HG03060 (cell line): ENCODE data around the gene NDST1.

Experiments
- ATAC-seq: cut with Tn5 transposase; IDR thresholded peaks from one replicate; pipeline ENCODE4 v1.9.1; 2021; ENCODE audit warnings: low read depth, moderate number of reproducible peaks; ENCODE audit not compliant: unreplicated experiment

NDST1 gene

DNA sequence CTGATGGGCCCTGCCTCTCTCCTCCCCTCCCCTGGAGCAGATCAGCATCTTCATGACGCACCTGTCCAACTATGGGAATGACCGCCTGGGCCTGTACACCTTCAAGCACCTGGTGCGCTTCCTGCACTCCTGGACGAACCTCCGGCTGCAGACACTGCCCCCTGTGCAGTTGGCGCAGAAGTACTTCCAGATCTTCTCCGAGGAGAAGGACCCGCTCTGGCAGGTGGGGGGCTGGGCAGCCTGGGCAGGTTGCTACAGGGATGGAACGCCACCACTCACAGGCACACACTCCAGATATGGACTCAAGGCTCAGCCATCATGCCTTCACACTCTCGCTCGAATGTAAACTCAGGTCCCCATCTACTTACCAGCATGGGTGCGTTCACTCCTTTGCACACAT, 32.1 kb downstream of the NDST1 start:
- ATAC-seq, result no peak

DNA sequence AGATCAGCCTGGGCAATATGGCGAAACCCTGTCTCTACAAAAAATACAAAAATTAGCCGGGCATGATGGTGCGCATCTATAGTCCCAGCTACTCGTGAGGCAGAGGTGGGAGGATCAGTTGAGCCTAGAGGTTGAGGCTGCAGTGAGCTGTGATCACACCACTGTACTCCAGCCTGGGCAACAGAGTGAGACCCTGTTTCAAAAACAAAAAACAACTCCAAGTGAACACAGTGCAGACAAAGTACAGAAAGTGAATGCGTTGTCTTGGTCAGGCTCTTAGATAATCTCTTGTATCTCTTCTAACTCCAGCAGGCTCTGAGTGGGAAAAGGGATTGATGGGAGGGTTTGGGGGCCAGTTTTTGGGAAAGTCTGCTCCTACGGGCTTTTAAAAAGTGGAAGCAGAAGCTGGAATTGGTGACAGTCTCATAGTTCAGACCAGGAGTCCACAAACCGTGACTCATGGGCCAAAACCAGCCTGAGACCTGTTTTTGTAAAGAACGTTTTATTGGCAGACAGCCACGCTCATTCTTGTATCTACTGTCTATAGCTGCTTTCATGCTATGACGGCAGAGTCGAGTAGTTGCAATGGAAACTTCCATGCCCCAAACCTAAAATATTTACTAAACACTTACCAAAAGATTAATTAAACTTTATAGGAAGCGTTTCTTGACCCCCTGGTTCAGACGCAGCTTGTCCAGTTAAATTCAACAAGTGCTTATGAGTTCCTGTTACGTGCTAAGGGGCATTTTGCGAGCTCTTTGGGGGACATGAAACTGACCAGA, 32.9 kb downstream of the NDST1 start:
- ATAC-seq, result no peak

DNA sequence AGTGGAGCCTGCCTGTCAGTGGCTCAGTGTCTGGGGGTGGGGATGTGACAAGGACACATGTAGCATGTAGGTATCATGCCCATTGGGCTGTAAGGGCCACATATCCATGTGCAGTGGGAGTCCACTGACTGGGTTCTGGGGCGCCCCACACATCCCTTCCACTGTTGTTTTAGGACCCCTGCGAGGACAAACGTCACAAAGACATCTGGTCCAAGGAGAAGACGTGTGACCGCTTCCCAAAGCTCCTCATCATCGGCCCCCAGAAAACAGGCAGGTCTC, 33.4 kb downstream of the NDST1 start:
- no peak for ATAC-seq

DNA sequence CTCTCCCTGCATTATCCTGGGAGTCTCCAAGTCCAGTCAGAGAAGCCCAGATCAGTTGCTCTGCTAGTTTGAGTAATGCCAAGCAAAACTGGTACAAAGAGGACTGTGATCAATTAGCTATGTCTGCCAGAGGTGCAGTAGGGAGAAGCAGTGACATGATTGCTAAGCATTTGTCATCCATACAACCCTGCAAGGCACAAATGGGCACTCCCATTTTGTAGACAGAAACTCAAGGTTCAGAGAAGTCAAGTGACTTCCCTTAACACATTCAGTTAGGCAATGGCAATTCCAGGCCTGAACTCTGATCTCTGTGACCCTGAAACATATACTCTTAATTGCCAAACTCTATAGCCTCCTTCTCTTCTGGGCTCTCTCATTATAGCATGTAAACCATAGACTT, 34.0 kb downstream of the NDST1 start:
- ATAC-seq, result no peak

DNA sequence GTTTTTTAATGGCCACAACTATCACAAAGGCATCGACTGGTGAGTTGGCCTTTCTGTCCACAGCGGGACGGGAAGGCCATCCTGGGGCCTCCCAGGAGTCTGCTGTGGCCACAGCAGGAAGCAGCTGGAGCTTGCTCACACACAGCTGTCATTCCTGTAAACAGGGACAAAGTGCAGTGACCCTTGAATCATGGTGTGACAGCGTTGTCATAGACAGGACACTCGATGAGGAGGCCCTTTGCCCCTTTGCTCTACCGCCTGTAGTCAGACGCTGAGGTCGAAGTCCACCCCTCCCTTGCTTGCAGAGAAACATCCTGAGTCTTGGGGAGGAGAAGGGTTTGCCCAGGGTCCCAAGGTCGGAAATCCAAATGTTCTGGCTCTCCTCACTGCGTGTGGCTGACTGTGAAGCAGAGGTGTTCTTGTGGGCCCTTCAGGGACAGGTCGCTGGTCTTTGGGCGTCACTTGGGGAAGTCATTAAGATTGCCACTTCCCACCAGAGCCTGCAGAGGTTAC, 35.1 kb downstream of the NDST1 start:
- ATAC-seq, result no peak

DNA sequence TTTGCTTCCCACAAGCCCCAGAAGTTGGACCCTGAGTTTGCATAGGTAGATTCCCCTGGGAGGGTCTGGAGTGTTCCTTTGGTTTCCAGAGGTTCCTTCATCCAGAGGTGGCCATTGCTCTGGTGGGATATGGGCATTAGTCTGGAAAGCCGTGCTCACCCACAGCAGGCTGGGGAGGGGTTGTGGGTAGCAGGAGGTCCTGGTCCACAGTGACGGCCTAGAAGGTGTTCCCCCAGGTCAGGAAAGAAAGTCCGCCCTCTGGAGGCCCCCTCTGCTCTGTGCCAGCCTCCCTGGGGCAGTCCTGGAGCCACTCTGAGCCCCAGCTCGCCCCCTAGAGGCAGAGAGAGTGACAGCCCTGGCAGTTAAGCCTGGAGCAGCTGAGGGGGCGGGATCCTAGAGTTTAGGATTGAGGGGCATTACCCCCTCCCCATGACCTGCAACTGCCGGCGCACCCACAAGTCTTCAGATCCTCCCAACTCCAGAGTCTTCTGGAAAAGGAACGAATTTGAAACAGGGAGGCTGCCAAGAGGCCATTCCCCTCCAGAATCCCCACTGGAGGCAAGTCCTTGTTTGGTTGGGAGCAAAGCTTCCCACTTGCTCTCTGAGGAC, 36.8 kb downstream of the NDST1 start:
- ATAC-seq, result peak; percentile 76

DNA sequence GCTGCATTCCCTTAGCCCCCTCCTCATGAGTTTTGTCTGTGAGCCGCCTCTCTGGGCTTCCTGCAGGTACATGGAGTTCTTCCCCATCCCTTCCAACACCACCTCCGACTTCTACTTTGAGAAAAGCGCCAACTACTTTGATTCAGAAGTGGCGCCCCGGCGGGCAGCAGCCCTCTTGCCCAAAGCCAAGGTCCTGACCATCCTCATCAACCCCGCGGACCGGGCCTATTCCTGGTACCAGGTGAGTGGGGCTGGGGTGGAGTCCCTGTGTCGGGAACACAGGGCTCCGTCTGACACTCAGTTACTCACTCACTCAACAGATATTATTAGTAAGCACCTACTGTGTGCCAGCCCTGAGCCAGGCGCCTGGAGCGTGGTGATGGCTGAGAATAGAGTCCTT, 37.3 kb downstream of the NDST1 start:
- ATAC-seq, result no peak

DNA sequence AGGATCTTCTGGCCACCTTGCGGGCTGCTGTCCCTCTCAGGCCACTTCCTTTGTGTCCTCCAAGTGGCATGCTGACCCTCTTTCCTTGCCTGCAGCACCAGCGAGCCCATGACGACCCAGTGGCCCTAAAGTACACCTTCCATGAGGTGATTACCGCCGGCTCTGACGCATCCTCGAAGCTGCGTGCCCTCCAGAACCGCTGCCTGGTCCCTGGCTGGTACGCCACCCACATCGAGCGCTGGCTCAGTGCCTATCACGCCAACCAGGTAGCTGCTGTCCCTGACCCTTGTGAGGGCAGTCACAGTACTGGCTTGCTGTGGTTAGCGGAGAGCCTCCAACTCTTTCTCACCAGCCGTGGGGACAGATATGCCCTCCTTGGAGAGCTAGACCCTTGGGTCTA, 40.2 kb downstream of the NDST1 start:
- no peak for ATAC-seq

DNA sequence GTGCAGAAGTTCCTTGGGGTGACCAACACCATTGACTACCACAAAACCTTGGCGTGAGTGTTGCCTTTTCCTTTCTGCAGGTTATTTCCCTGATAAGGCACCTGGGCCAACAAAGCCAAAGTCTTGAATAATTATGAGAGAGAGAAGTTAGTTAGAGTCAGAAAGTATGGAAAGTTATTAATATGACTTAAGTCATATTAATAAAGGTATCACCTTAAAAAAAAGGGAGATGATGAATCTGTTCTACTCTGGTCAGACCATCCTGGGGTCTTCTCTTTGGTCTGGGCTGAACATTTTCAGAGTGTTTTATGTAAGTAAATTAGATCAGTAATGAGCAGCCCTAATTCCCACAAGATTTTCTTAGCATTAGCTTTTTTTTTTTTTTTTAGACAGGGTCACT, 41.8 kb downstream of the NDST1 start:
- no peak for ATAC-seq

DNA sequence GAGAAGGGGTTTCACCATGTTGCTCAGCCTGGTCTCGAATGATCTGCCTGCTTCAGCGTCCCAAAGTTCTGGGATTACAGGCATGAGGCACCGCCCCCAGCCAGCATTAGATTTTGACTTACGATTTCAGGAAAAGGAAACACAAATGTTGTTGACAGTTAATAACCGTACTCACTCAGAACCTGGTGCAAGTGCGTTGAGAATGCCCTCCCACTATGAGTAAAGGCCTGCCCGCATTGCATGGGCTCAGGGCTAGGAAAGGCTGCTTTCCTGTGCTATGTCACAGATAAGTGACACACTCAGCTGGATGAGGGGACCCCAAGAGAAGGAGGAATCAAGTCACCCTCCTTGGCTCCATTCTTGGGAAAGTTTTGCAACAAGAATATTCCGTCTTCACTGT, 42.4 kb downstream of the NDST1 start:
- ATAC-seq, result no peak

DNA sequence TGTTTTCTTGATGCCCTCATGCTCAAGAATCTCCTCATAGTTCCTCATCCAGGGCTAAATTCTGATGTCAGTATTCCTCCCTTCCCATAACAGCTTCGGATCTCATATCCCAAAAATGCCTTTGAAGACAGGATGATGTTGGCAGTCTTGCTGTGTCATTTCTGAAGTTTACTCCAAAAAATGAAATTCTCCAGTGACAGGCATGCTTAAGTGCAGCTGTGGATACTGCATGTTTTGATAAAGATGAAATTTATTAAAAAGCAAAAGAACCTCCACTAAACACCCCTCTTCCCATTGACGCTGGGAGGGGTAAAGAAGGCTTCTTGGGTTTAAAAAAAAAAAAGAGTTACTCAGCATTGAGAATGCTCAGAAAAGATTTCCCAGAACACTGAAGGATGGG, 43.1 kb downstream of the NDST1 start:
- no peak for ATAC-seq

DNA sequence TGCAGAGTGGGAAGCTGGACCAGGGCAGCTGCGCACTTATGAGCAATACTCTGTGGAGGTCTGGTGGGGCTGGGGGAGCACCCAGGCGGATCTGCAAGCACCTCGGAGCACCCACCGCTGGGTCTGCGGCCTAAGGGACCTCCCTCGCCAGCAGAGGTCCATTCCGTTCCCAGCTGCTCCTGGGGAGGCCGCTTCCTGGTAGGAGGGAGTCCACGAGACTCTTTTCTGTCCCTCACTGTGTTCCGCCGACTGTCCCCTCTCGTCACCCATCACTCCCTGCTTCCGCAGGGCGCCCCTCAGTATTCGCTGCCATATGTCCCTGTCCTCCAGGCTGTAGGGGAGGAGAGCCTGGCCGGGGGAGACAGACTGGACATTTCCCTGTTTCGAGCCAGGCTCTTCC, 45.5 kb downstream of the NDST1 start:
- ATAC-seq, result no peak

DNA sequence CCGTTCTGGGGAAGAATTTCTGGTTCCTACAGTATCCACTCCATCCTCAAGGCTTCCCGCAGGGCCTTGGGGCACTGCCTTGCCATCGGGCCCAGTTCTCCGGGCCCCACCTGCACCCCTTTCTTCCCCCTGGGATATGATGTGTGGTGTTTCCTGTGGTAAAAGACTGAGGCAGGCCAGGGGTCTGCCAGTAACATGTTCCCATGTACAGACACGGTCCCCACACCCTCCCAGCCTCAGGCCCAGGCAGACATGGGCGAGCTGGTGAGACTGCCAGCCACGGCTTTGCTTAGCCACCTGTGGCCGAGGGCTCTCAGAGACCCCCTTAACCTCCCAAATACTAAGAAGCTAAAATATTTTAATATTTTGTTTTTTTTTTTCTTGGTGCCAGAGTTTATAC, 46.0 kb downstream of the NDST1 start:
- ATAC-seq, result no peak

DNA sequence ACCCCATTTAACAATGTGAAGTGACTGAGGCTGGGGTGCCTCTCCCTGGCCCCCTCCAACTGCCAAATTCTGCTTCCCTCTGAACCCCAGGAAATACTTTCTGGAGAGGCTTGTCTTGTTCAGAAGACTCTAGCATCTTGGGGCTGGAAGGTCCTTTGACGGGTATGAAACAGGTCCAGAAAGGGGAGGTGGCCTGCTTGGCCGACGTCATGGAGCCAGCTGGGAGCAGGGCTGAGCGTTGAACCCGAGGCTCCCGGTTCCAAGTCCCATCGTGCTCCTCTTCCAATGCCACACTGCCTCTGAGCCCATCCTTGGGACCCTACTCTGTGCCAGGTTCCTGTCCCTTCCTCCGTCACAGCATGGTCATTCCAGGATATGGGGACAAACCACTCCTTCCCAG, 46.9 kb downstream of the NDST1 start:
- no peak for ATAC-seq

DNA sequence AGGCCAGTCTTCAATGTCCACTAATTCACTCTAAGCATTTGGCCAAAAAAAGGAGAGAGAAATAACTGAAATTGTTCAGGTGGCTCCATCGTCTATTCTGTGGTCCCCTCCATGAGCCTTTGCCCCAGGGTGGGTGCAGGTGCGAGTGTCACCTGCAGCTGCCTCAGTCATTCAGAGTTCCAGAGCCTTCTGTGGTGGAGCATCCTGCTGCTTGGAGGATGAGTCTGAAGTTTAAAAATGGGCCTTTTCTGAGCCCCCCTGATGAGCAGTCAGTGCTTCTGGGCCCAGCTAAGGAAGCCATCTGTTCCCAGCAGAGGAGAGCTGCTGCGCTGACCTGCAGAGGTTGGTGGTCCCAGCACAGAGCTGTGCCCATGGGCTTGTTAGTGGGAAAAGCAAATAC, 48.2 kb downstream of the NDST1 start:
- ATAC-seq, result no peak

DNA sequence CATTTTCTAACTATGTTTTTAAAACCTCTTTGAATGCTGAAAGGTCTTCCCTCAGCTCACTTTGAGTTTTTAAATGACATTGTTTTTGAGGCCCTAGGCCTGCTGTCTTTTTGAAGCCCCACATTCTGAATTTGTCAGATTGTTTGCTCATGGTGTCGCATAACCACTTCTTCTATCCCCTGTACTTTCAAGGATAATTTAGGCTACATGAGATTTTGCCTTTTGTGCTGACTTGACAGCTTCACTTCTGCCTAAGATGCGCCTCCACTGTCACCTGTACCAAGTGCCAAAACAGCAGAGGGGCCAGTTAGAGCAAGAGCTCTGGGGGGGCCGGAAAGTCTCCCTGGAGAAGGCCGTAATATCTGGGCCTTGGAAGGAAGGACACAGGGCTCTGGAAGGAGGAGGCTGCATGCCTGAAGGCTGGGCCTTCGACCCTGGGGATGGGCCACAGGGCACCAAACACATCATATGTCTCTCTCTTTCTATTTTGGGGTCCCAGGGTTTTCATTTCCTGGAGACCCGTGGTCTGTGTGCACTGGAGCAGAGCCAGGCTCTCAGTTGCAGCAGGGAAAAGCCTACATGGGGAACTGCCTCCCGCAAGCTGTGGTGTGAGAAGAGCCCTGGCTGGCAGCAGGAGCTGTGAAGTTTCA, 49.1 kb downstream of the NDST1 start:
- ATAC-seq, result no peak

DNA sequence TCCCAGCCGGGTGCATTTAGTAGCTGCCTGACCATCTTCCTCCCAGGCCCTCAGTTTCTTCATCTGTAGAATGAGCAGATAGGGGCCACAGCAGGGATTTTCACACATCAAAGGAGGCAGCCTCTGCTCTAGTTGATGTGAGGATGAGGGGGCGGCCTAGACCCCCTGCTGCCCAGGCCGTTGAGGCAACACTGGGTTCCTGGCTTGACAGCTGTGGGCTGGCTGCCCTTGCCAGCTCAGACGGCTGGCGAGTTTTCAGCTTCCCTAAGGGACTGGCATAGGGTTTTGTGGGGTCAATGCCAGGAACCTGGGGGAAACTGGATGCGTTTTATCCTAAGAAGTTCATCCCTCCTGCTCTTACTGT, 49.6 kb downstream of the NDST1 start:
- ATAC-seq, result no peak

DNA sequence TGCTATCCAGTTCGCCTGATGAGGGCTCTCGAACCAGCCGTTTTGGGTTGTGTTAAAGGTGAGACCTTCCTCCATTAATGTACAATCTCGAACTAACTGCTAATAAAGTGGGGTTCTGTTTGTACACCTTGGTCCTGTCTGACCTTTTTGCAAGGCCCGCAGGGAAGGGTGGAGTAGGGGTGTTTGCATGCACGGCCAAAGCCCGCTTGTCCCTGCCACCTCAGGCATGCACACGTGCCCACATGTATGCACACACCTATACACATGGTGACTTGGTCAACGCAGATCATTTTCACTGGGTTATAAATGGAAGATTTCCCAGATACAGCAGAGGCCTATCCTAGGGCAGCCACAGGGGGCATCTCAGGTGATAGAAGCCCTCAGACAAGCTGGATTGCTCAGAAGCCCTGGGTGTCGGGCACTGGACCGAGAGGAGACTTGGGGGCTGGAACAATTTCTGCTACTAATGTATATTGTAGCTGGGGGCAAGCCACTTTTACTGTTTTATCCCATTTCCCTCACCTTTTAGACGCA, 50.2 kb downstream of the NDST1 start:
- no peak for ATAC-seq

DNA sequence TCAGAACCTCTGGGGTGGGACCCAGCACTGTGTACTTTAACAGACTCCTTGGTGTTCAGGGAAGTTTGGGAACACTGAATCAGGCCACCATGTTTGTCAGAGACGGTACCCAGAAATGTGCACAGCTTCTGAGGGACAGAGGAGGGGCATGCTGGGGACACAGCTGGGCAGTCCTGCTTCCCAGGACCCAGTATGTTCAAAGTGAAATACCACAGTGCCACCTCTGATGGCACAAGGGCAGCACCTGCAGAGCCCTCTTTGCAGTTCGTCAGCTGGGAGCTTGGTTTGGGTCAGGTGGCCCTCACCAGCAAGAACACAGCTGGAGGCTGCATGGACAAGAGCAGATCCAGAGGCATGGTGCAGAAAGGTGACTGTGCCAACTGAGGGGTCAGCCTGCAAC, 51.2 kb downstream of the NDST1 start:
- ATAC-seq, result no peak

DNA sequence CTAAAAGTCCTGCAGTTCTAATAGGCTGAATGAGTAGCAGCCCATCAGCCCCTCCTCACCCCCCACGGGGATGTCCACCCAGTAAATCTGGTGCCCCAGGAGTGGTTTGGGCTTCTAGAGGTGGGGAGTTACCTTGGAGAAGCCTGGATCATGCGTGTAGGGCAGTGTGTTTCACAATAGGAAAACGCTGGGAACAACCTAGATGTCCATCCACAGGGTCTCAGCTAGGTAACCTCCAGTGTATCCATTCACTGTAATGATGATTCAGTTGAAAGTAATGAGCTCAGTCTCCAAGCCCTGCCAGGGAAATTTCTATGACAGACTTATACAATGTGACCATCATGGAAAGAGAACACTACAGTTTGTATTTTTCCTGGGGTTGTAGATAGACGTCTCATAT, 51.8 kb downstream of the NDST1 start:
- ATAC-seq, result no peak

DNA sequence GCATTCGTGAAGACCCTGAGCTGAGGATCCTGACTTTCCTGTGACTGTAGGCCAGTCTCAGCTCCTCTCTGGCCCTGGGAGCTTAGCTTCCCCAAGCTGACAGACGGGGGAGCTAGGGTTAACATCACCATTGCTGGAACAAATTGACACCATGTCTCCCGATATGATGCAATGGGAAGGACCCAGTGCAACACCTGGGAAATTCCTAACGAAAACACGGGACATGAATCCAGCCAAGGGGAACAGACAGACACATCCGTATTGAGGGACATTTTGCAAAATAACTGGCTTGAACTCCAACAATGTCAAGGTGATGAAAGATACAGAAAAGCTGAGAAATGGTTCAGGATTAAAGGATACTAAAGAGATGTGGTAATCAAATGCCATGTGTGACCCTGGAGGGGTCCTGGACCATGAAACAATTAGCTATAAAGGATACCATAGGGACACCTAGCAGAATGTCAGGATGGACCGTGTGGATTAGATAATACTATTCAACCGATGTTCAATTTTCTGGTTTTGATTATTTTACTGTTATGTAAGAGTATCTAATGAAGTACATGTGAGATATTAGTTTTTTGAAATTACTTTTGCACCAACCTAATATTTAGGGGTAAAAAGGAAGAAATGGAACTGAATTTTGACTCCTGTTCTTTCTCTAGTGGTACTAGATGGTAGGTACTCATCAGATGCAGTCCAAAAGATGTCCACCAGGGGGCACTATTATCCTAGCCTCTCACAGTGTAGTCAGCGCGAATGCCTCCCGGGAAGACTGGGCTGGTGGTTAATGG, 52.7 kb downstream of the NDST1 start:
- peak; percentile 86 for ATAC-seq
